Measurements from ENCODE around the gene DEFB132. TPM values are rescaled to one million over a fixed set of nuclear protein-coding genes. Genes with fewer than 3 reads are reported as not detected.
A peak's percentile ranks its signal among the peaks of the same experiment; 100 is the strongest.

DEFB132 gene
- total and polyA plus RNA-seq, 9 of the 15 experiments (the other 6 are each of a cell fraction or from before 2014, with no cell fraction given) = not detected

GRCh38 chr20:290084-290831 is 32.7 kb downstream of the DEFB132 start, which contains the start of gene C20orf96 (continued):
- TF ChIP-seq ATF3 (IDR thresholded peaks at IDR 0.05) (no peak), ATF3 (CRISPR knock-in tag; conservative IDR thresholded peaks at IDR 0.05) (no peak), ZNF174 (CRISPR knock-in tag; IDR thresholded peaks at IDR 0.05) (no peak), SMAD2 (IDR thresholded peaks at IDR 0.05; ENCODE audit: low read depth, low read length) (no peak), UBTF (IDR thresholded peaks at IDR 0.05; ENCODE audit: borderline replicate concordance in 1 of 2, low read depth in 2 of 2, low read length in 2 of 2) (no peak), RERE (CRISPR knock-in tag; IDR thresholded peaks at IDR 0.05; ENCODE audit: borderline replicate concordance) (no peak), PHB2 (IDR thresholded peaks at IDR 0.05; ENCODE audit: low read depth) (no peak), ID3 (CRISPR knock-in tag; IDR thresholded peaks at IDR 0.05) (no peak), ID3 (tag; IDR thresholded peaks at IDR 0.05) (no peak), NELFE (IDR thresholded peaks at IDR 0.05; ENCODE audit: insufficient read depth, insufficient read length) (no peak), CBX1 (IDR thresholded peaks at IDR 0.05; ENCODE audit: low read depth) (no peak), ZNF668 (CRISPR knock-in tag; IDR thresholded peaks at IDR 0.05) (no peak), ATF7 (IDR thresholded peaks at IDR 0.05) (no peak), HNRNPLL (IDR thresholded peaks at IDR 0.05; ENCODE audit: low read depth, low read length, poor library complexity, severe bottlenecking) (no peak), CREB3 (tag; conservative IDR thresholded peaks at IDR 0.05; ENCODE audit: low read depth) (no peak), ZNF766 (CRISPR knock-in tag; conservative IDR thresholded peaks at IDR 0.05) (0 out of 2 replicates have a peak, but pooled peaks have one; percentile 4), ZNF140 (CRISPR knock-in tag; IDR thresholded peaks at IDR 0.05) (no peak)
